NCI-H510A (cell line): ENCODE measurements around the gene SLX4IP.

Experiments used
- DNase-seq: peaks from one replicate; lab custom pipeline; 2025; lab: John Stamatoyannopoulos, UW

Gene SLX4IP

DNA sequence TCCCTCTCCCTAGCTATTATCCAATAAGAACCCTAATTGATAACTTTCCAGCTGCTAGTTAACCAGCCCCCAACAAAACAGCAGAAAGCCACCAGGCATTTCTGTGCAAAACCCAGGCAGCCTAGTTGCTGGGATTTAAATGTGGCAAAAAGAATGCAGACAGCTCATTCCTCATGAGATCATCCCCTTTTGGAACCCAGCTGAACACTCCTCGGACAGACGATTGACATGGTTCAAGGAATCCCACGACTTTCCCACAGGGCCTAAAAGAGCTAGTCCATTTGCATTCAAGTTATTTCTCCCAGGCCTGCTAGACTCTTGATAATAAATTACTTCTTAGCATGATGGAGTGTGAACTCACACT, 214.7 kb downstream of the SLX4IP start:
- DNase-seq, result no peak

DNA sequence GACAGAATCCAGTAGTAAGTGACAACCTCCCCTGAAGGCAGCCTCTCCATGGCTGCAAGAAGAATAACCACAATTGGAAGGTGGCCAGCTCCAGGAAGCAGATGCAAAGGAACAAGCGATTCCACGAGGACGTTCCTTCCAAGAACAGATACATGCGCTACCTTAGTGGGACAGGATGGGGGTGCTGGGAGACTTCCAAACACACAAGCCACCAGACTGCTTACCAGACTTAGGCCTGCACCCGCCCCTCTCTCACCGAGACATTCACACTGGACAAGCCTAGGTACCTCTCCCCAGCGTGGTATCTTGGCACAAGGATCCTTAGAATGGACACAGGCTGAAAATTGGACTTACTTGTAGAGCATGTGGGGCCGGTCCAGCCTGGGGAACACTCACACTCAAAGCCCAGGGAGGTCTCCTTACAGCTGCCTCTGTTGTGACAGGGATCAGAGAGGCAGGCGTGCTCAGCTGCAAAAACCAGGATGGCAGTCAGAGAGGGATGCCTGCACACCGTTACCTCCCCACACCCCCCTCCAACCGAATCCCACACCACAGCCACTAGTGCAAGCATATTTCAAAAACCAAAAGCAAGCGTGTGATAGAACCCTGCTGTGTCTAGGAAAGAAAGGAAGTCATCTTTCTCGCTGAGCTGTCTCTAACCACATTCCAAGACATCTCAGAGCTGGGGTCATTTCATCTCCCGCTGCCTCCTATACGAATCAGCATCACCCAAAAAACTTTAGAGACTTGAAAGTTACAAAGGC, 216.3 kb downstream of the SLX4IP start:
- no peak for DNase-seq

DNA sequence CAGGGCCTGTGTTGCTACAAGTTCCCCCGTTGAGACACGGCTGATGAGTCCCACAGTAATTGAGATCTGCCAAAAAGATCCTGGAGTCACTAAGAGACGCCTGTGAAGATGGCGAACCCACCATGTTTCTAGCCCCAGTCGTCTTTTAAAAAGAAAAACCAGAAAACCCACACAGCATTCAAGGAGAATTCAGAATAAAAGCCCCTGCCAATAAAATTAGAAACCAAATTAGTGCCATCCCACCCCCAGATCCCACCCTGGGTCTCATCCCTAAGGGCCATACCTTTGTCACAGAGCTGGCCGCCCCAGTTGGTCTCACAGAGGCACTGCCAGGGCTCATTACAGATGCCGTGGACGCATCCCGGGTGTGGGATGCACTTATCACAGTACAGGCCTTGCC, 217.1 kb downstream of the SLX4IP start:
- no peak for DNase-seq

DNA sequence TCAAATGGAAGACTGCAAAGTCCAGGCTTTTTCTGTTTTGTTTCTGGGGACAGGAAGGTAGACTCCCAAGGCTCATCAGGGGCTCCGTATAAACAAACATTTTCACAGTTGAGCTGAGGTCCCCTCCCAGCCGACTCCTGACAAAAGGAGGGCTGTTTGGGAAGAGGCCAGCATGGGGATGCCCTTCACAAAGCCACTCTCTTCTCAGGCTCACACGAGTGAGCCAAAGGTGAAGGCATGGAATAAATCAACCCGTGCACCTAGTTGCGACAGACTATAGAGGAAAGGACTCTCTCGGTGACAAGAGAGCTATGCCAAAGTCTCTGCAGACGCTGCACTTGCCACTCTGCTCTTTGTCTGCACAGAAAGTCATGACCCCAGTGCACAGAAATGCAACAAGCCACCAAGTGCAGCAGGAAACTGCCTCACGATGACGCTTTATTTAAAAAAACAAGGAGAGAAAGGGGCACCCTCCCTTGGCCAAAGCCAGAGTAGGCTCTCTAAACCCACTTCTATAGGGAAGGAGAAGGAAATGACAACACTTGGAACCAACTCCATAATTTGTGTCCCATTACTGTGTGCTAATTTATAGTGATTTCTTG, 217.7 kb downstream of the SLX4IP start:
- no peak for DNase-seq

DNA sequence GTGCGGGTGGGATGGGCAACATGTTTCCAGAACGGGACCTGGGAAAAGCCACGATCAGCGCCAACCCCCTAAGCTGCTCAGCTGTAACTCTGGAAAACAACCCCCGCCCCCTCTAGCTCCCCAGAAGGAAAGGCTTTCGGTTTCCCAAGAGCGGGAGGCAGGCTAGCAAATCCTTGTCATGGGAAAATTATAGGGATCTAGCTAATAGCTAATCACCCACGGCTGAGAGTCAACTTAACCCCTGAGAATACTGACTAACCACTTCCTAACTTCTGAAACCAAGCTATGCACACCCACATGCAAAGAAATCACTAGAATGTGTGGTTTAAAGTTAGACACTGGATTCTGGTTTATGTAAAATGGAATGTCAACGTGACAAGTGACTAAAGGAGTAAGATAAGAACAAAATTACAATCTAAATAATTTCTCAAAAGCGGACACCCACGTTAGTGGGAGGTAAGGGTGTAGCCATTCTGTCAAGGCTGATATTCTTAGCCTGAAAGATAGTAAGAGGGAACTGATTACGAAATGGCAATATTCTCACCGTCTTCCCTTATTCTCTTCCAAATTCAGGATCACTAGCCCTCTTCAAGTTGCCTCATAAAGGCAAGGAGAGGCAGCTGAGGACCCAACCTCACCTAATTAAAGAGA, 218.6 kb downstream of the SLX4IP start:
- no peak for DNase-seq

DNA sequence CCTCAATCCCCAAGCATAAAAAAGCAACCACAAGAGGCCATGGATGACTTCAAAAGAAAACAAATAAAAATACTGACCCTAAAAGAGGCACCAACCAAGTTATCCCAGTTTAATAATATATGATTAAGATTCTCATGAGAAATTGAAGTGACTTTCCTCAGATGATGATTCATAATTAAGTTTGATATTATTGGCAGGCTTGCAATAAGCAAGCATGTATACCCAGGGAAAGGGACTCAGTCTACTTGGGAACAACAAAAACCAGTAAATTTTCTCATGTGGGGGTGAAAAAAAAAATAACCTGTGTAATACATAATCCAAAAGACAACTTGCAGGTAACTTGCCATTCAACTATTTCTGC, 219.1 kb downstream of the SLX4IP start:
- no peak for DNase-seq

DNA sequence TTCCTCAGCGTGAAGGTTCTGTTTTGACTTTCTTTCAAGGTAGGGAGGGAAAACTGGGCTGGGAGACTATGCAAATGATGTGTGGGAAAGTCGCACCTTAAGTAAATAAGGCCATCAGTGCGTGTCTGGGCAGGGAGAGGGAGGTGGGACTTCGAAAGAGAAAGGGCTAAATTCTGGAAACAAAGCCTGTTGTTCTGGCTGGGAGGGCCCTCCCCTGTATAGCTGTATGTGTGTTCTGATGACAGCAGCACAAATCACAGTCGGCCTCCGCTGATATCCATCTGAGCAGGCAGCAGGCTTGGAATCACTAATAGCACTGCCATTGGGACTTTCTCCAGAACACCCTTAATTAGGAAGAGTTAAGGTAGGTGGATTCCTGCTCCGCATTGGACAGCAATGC, 219.5 kb downstream of the SLX4IP start:
- no peak for DNase-seq

DNA sequence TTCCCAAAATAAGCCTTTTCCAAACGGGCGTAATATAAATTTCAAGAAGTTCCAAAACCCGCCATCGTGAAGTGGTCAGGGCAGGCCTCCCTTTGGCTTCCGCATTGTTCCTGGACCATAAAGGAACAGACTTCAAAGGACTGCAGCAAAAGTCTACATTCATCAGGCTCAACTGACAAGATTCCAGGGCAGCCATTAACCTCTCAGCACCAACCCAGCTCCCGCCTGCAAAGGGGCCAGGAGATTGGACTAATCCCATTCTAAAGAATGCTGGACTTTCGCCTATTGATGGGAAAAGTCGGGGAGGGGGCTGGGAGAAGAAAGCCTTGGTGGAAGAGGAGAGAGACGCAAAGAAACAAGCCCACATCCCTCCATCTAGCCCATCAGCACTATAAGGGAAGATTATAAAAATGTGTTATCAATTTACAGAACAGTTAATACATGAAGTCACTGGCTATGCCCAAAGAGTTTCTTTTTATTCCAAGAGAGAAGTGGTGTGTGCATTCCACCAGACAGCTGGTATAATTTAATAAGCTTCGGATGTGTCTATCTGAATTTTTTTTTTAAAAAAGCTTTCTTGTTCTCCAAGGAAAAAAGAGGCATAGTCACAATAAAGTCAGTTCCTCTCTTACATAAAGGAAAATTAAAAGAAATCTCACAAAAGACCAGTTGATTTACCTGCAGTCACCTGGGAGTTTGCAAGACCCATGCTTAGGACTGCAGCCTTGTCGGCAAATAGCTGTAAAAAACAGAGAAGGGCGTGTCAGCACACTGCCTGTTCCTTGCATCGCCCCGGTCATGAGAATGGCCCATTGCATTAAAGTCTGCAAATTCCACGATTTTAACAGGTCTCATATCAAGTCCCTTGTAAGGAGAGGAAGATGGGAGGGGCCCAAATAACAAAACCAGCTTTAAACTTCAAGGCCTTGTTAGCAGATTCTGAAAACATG, 220.9 kb downstream of the SLX4IP start:
- no peak for DNase-seq

DNA sequence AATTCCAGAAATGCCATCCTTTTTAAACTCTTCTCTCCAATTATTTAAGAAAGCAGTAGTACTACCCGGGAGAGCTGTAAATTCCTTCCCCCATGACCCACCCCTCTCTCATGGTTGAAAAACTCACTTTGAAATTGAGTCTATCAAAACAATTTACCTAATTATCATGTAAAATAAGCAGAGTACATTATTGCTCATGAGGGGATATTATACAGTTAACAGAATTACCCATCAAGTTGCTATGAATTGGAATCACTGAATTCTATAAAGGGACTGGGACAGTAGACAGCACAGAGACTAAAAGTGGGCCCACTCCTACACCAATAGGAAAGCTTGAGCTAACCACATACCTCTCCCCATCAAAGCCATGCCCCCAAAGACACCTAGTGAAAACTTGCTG, 222.3 kb downstream of the SLX4IP start:
- DNase-seq, result no peak

DNA sequence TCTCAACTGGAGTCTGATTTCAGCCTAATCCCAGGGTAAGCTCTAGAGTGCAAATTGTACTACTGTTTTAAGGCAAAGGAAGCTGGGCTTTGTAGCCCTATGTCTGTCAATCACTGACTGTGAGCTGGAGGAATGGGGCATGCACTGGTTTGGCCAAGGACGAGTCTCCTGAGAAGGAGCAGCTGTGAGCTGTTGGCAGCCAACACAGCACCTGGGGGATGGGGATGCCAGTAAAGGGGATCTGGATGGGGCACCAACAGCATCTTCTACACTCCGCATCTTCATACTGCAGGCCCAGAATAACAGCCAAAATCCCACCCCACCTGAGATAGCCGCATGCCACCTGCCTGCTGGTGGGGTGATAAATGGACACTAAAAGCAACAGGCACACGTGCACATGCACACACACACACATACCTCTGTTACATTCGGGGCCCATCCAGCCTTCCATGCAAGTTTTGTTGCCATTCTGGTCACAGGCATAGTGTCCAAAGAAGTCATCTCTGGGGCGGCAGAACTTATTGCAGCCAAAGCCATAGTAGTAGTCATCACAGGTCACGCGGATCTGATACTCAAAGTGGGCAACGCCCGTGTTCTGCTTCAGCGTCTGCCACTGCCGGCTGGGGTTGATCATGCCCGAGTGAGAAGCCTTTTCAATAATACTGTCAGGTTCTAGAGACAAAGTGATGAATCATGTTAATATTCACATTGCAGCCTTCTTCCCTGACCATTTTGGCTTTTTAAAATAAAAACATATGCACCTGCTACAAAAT, 223.1 kb downstream of the SLX4IP start:
- DNase-seq, result no peak

DNA sequence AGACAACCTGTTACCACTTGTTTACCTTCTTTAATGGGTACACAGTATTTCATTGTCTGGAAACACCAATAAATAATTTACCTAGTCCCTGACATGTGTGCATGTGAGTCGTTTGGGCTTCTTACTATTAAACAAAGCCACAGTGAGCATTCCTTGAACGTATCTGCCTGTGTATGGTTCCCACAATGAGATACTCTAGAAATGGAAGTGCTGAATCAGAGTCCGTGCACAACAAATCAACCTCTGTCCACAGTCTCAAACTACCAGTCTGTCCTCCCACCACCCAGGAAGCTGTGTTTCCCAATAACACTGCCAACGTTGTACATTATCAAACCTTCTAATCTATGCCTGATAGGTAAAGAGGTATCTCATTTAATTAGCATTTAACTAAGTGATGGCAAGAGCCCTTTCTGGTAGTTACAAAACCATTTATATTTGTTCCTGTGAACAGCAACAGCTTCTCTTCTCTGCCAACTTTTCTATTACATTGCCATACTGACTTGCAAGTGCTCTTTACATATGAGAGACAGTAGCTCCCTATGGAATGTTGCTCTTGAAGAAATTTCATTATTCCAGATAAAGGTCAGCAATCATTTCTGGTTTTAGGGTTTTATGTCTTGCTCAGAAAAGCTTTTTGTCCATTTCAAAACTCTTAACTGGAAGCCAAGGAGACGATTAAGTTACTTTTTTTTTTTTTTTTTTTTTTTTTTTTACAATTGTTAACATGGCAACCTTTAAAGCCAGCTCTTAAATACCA, 223.9 kb downstream of the SLX4IP start:
- DNase-seq, result no peak

DNA sequence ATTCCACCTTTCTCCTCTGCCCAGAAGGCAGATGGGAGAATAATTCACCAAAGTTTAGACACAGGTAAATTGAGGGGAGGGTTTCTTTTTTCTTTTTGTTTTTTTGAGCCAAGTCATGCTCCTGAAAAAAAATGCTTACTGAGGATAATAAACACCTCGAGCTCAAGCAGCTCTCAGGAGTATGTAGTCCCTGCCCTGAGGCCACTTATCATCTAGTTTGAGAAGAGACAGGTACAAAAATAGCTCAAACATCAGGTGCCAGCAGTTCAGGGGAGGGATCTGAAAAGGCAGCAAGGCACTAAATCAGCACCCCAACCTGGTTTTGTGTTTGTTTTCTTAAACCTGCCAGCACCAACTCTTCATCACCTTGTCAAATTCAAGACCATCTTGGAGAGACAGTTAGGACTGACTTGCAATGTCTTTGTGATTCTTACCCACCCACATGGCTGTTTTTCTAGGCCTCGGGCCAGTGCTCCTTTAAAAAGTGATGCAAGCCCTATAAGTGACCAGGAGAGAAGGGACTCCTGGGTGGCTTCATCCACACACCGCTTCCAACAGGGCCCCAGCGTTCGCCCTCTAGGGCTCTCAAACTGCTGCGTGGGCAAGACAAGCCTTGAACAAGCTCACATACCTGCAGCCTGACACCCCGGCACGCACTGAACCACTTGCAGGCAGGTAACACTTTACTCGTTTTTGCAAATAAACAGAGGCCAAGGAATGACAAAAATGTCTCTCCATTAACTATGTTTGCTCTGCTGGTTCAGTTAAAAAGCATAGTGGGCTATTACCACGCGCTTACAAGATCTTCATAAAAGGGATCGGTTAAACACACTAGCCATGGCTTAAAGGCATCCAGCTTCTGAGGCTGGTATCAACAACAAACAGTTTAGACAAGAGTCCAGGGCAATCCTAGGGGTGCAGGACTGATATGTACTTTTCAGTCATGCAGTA, 224.8 kb downstream of the SLX4IP start:
- no peak for DNase-seq

DNA sequence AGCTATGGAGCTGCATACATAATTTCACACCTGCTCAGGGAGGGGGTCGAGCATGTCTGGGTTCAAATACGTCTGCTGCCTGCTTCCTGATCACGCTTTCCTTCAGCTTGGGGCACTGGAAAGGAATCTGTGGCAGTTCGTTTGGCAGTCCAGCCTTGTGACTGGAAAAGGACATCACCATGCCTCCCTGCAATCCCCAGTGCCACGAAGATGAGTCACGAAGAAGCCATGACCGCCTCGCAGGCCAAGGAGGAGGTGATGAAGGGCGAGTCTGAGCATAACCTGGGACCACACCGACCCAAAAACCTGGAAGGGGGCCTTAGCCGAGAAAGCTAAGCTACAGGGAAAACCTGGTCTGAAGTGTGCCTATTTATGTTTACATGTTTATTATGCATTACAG, 225.6 kb downstream of the SLX4IP start:
- DNase-seq, result no peak

DNA sequence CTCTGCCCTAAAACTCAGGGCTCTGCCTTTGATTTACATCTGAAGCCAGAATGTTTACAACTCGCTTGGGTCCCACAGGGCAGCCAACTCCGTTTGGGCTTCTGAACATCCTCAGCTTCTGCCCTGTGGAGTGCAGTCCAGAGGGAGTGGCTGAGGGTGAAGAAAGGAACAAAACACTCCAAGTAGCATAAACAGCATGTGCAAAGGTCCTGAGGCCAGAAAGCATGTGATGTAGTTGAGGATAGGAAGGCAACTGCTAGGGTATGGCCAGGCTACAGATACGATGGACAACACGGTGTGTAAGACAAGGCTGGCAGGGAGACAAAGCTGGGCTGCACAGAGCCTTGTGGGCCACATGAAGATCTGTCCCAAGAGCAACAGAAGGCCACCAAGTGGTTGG, 226.2 kb downstream of the SLX4IP start:
- no peak for DNase-seq

DNA sequence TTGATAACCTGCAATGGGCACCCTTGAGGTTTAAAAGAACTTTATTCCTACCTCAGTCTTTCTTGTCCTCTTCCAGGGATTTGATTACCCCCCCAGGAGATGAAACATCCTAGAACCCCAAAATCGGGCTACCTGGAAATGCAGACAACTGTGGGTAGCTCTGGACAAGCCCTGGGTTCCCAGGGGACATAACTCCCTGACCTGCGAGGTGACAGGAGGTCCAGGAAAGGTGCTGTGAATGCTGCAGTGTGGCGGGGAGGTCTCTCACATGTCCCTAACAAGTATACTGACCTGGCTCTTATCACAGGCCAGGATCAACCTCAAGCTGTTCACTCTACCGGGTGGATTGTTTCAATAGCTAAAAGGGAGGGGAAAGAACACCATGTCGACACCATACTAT, 227.0 kb downstream of the SLX4IP start:
- DNase-seq, result no peak

DNA sequence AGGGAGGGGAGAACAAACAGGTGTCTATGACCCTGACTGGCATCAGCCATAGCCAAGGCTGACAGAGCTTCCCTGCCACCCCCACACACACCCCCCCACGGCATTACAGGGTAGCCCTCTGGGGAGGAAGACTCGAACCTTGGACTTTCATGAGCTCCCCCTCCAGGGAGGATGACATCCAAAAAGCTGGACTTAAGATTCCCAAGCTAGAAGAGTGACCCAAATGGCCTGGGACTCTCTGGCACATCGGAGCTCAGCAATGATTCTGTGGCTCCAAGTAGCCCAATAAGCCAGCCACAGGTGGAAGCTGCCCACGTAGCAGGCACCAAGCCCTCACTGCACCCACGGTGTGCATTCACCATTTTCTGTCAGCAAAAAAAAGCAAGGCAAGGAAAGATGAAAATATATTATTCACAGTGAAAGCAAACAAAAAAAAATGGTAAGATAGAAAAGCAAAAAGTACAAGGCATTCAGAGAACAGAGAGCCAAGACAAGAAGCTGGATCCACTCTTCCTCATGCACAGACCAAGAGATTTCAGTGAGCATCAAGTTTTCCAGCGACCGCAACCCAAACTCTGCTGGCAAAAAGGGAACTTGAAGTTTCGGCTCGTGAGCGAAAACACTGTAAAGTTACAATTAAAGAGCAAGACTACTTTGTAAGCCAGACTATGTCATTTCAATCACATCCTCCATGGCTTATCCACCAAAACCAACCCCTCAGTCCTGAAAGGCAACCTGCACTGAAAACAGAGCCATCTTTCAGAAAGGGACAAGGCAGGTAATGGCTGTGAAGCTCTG, 227.8 kb downstream of the SLX4IP start:
- DNase-seq, result no peak

DNA sequence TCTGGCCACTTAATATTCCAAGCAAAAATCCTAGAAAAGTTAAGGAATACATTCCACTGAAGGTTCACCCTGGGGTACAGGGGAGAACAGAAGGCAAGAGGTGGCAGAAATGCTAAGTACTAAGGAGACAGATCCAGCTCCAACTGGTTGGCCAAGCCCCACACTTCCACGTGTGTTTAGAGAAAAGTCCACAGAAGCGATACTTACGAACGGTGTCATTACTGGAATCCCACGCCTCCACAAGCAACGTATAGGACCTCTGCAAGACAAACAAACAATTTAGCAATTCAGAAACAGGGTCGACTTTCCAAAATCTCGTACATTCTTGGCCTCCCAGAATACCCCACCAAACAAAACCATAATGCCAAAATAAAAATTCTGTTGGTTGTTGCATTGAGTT, 228.7 kb downstream of the SLX4IP start:
- DNase-seq, result no peak

DNA sequence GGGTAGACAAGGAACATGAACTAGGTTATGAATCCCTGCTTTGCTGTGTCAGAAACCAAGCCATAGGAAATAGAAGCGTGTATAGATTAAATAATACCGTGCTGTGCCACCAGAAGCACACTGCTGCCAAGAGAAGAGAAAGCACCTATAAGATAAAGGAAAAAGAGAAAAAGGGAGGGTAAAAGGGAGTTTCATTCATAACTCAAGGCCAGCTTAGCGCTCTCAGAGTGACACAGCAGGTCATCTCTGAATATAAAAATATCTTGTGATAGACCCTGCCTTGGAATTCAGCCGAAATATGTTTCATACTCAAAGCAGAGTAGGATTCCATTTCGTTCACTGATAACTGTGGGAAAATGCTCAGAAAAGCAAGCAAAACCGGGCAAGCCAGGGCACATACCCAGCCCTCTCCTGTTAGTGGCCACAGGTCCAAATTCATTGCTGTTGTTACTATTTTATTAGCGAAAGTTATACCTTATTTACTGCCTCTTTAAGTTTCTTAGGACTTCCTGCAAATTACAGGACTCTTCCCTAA, 230.0 kb downstream of the SLX4IP start:
- no peak for DNase-seq

DNA sequence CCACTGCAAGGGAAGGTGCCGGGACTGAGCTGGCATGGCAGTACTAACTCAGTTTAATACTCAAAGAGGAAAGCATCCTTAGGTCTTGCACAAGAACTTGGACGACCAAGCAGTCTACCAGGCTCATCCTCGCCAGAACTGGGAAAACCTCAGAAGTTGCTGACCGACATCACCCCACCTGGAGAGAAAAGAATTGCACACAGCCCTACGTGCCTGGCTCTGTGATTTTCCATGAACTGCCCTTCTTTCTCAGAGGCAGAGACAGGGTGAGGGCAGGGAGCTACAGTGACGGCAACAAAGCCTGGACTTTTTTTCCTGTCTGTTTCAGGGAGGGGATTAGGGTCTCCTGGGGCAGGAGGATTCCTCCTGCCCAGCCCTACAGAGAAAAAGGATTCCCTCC, 230.7 kb downstream of the SLX4IP start:
- DNase-seq, result no peak
